Smooth muscle cell (in vitro differentiated cells): ENCODE results near the gene UBE2D2. TPM values are rescaled to one million over a fixed set of nuclear protein-coding genes. Genes with fewer than 3 reads are reported as not detected.

Source experiments
- DNase-seq: peaks from one replicate; lab custom pipeline; 2025; ENCODE audit not compliant: unreplicated experiment; lab: John Stamatoyannopoulos, UW
- H2AFZ ChIP-seq: fragments of 200-600 bp; sonication (generic); 2 replicates; pipeline ENCODE4 v1.6.0; 2016; ENCODE audit warnings: antibody characterized with exemption, low read depth, mild to moderate bottlenecking
- H3F3A ChIP-seq: fragments of 200-600 bp; sonication (generic); 2 replicates; pipeline ENCODE4 v1.6.0; 2017; ENCODE audit warnings: antibody characterized with exemption, low read depth
- H3K27ac ChIP-seq: fragments of 200-600 bp; sonication (generic); 2 replicates; pipeline ENCODE4 v1.5.1; 2016; ENCODE audit warnings: low read depth, mild to moderate bottlenecking
- H3K27me3 ChIP-seq: fragments of 200-600 bp; sonication (generic); 2 replicates; pipeline ENCODE4 v1.6.1; 2016; ENCODE audit warnings: low read depth, mild to moderate bottlenecking
- H3K36me3 ChIP-seq: fragments of 200-600 bp; sonication (generic); 2 replicates; pipeline ENCODE4 v1.5.1; 2016; ENCODE audit warnings: low read depth
- H3K4me1 ChIP-seq: fragments of 200-600 bp; sonication (generic); 2 replicates; pipeline ENCODE4 v1.5.1; 2016; ENCODE audit warnings: low read depth
- H3K4me2 ChIP-seq: fragments of 200-600 bp; sonication (generic); 2 replicates; pipeline ENCODE4 v1.6.0; 2016; ENCODE audit warnings: mild to moderate bottlenecking
- H3K4me3 ChIP-seq: fragments of 200-600 bp; sonication (generic); 2 replicates; pipeline ENCODE4 v1.5.1; 2016; ENCODE audit warnings: mild to moderate bottlenecking
- H3K79me2 ChIP-seq: fragments of 200-600 bp; sonication (generic); 2 replicates; pipeline ENCODE4 v1.6.0; 2016; ENCODE audit warnings: low read depth, mild to moderate bottlenecking
- H3K9ac ChIP-seq: fragments of 200-600 bp; sonication (generic); 2 replicates; pipeline ENCODE4 v1.6.0; 2016; ENCODE audit warnings: low read depth
- H3K9me3 ChIP-seq: fragments of 200-600 bp; sonication (generic); replicated peaks from 2 replicates; pipeline ENCODE4 v1.5.1; 2016; ENCODE audit warnings: low read depth
- H4K20me1 ChIP-seq: fragments of 200-600 bp; sonication (generic); 2 replicates; pipeline ENCODE4 v1.6.0; 2016; ENCODE audit warnings: low read depth
- WGBS: methylation state at CpG from one replicate; pipeline ENCODE4 v1.1.7; 2016; ENCODE audit warnings: low lambda C conversion rate; 5-methylcytosine and 5-hydroxymethylcytosine counted together
- polyA plus RNA-seq: library from polyadenylated mRNA; unstranded; fragments of >200 nt; fragmentation: Nextera tagmentation; extraction: Ambion mirVana; gene quantifications from 2 replicates; pipeline ENCODE4 v1.2.1, GENCODE V29; 2016
- total RNA-seq: library from RNA; depleted of rRNA; stranded (reverse); fragments of >200 nt; gene quantifications from 2 replicates; pipeline ENCODE4 v1.2.3, GENCODE V29; 2014
- TF ChIP-seq, protein P1 (sequence below): fragments of 200-600 bp; sonication (generic); IDR thresholded peaks from 2 replicates; pipeline ENCODE4 v1.5.1; 2017; ENCODE audit warnings: borderline replicate concordance, mild to moderate bottlenecking, antibody characterized with exemption; ENCODE audit not compliant: insufficient read depth, poor library complexity, severe bottlenecking

The UBE2D2 gene
- total and polyA plus RNA-seq, 2 experiments from 2014 or later, result 69.3 to 174 TPM

DNA sequence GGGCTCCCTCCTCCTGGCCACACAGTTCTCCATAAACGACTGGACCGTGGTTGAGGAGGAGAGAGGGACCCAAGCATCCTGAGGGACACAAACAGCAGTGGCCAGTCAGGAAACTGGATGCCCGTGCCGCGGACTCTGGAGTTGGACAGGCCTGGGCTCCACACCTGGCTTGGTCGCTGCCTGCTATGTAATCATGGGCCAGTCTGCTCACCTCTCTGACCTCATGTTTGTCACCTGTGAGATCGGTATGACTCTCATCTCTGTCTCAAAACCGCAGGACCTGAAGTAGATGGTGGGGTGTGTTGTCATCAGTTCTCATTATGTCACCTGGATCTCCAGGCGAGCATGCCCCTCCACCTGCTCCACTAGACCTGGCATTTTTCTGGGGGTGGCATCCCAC is 101.5 kb downstream of the UBE2D2 start:
- Histone ChIP-seq H3K36me3 (no peaks in the 10 kb centered on the region), H3K9me3 (no peaks in the 10 kb centered on the region), H4K20me1 (peaks cover 92% of the 10 kb centered on the region), H2AFZ (no peak overlapping the region), H3K27ac (peak overlapping the region; percentile 99), H3K4me3 (no peak overlapping the region), H3K79me2 (peaks cover 86% of the 10 kb centered on the region), H3F3A (peaks cover 25% of the 10 kb centered on the region), H3K27me3 (no peaks in the 10 kb centered on the region), H3K4me1 (peaks cover 48% of the 10 kb centered on the region), H3K4me2 (peak overlapping the region; percentile 64), H3K9ac (no peak overlapping the region)
- TF ChIP-seq, protein P1, sequence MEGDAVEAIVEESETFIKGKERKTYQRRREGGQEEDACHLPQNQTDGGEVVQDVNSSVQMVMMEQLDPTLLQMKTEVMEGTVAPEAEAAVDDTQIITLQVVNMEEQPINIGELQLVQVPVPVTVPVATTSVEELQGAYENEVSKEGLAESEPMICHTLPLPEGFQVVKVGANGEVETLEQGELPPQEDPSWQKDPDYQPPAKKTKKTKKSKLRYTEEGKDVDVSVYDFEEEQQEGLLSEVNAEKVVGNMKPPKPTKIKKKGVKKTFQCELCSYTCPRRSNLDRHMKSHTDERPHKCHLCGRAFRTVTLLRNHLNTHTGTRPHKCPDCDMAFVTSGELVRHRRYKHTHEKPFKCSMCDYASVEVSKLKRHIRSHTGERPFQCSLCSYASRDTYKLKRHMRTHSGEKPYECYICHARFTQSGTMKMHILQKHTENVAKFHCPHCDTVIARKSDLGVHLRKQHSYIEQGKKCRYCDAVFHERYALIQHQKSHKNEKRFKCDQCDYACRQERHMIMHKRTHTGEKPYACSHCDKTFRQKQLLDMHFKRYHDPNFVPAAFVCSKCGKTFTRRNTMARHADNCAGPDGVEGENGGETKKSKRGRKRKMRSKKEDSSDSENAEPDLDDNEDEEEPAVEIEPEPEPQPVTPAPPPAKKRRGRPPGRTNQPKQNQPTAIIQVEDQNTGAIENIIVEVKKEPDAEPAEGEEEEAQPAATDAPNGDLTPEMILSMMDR, result no peak
- DNase-seq, result no peak
- 87% methylated on average over 9 of the region's 9 CpGs for WGBS

GRCh38 chr5:139663207-139664085 is 102.3 kb downstream of the UBE2D2 start:
- H3K9ac ChIP-seq, result no peak overlapping the region
- H3F3A ChIP-seq, result peaks cover 26% of the 10 kb centered on the region
- no peaks in the 10 kb centered on the region for H3K27me3 ChIP-seq
- H3K4me2 ChIP-seq, result peak overlapping the region; percentile 64
- WGBS, result 87% methylated on average over 14 of the region's 14 CpGs
- TF ChIP-seq, protein P1, result no peak
- H2AFZ ChIP-seq, result no peak overlapping the region
- H3K36me3 ChIP-seq, result no peaks in the 10 kb centered on the region
- H4K20me1 ChIP-seq, result peaks cover 91% of the 10 kb centered on the region
- no peak for DNase-seq
- H3K79me2 ChIP-seq, result peaks cover 85% of the 10 kb centered on the region
- H3K9me3 ChIP-seq, result no peaks in the 10 kb centered on the region
- no peak overlapping the region for H3K4me3 ChIP-seq
- H3K4me1 ChIP-seq, result peaks cover 47% of the 10 kb centered on the region
- H3K27ac ChIP-seq, result peak overlapping the region; percentile 99

GRCh38 chr5:139664086-139664693 is 103.1 kb downstream of the UBE2D2 start:
- Histone ChIP-seq H3K79me2 (peaks cover 86% of the 10 kb centered on the region), H3K9me3 (no peaks in the 10 kb centered on the region), H4K20me1 (peaks cover 92% of the 10 kb centered on the region), H3K27ac (peak overlapping the region; percentile 95), H3K9ac (no peak overlapping the region), H3F3A (peaks cover 28% of the 10 kb centered on the region), H3K4me2 (no peak overlapping the region), H3K4me3 (no peak overlapping the region), H2AFZ (no peak overlapping the region), H3K36me3 (no peaks in the 10 kb centered on the region), H3K4me1 (peaks cover 49% of the 10 kb centered on the region), H3K27me3 (no peaks in the 10 kb centered on the region)
- DNase-seq, result no peak
- 89% methylated on average over 9 of the region's 9 CpGs for WGBS
- TF ChIP-seq, protein P1, result no peak
